OCI-LY3 (cell line): ENCODE results near the gene KRTAP19-1.

Experiments used
- CTCF ChIP-seq: fragments of 200-600, 300-600 bp; sonication (generic); IDR thresholded peaks from 2 replicates; pipeline ENCODE4 v1.5.1; 2014; ENCODE audit warnings: antibody characterized with exemption, low read length, low read depth
- EZH2phosphoT487 ChIP-seq: fragments of 200-600 bp; shearing (Covaris generic); IDR thresholded peaks from 2 replicates; pipeline ENCODE4 v1.6.1; 2018; ENCODE audit warnings: antibody characterized with exemption, mixed run types, low read depth

- TF ChIP-seq CTCF: no peak
- TF ChIP-seq EZH2phosphoT487: no peak
These were observed 50.0 kb downstream of the KRTAP19-1 start, which contains the start of gene KRTAP13-4 for GRCh38 chr21:30430170-30430655.
